Measurements from ENCODE around the gene COMMD1. TPM values are rescaled to one million over a fixed set of nuclear protein-coding genes. Genes with fewer than 3 reads are reported as not detected.

The COMMD1 gene
- polyA plus RNA-seq, 1 experiment = 44.6 TPM

DNA sequence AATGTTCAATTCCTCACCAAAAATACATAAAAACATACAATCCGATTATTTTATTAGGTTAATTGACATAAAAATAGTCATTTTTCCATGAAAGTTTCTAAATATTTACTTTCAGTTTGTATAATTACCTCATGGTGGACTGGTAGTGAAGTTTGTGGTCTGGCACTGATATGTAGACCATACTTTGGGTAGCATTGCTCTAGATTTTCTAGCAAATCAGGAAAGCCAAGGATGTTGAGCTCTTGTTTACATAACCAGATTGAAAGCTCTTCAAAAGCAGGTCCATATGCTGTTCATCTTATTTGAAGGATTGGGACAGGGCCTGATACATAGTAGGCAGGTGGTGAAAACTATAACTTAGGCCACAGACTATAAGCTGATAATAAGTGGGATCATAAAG, 61.8 kb downstream of the COMMD1 start:
- POLR2A ChIA-PET = no interaction called here
- TF ChIP-seq, protein P1, sequence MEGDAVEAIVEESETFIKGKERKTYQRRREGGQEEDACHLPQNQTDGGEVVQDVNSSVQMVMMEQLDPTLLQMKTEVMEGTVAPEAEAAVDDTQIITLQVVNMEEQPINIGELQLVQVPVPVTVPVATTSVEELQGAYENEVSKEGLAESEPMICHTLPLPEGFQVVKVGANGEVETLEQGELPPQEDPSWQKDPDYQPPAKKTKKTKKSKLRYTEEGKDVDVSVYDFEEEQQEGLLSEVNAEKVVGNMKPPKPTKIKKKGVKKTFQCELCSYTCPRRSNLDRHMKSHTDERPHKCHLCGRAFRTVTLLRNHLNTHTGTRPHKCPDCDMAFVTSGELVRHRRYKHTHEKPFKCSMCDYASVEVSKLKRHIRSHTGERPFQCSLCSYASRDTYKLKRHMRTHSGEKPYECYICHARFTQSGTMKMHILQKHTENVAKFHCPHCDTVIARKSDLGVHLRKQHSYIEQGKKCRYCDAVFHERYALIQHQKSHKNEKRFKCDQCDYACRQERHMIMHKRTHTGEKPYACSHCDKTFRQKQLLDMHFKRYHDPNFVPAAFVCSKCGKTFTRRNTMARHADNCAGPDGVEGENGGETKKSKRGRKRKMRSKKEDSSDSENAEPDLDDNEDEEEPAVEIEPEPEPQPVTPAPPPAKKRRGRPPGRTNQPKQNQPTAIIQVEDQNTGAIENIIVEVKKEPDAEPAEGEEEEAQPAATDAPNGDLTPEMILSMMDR (IDR thresholded peaks at IDR 0.05; ENCODE audit: insufficient read depth, low read depth, low read length) = no peak
- Histone ChIP-seq H3K36me3 (ENCODE audit: control insufficient read depth, insufficient read depth, low read length) (no peaks in the 10 kb centered on the region), H3K27me3 (ENCODE audit: control insufficient read depth, insufficient read depth, low read length) (no peaks in the 10 kb centered on the region), H3K4me3 (ENCODE audit: low read depth, low read length) (no peak overlapping the region)
- CTCF ChIA-PET = interaction anchor here (1.0 kb wide), 1 partner anchor 12 kb away, joined by 3 read pairs; no protein-coding TSS in a partner anchor
- DNase-seq (ENCODE audit: low read depth) = no peak

GRCh38 chr2:61969376-61969775, 63.9 kb downstream of the COMMD1 start:
- Histone ChIP-seq H3K27me3 (ENCODE audit: control insufficient read depth, insufficient read depth, low read length) (no peaks in the 10 kb centered on the region), H3K4me3 (ENCODE audit: low read depth, low read length) (no peak overlapping the region), H3K36me3 (ENCODE audit: control insufficient read depth, insufficient read depth, low read length) (no peaks in the 10 kb centered on the region)
- ChIA-PET POLR2A (no interaction called here), CTCF (interaction anchor here (0.6 to 0.8 kb wide), 2 partner anchors 13 to 22 kb away, joined by 3 read pairs; no protein-coding TSS in a partner anchor)
- TF ChIP-seq, protein P1 (IDR thresholded peaks at IDR 0.05; ENCODE audit: insufficient read depth, low read depth, low read length) = no peak
- no peak for DNase-seq (ENCODE audit: low read depth)

- H3K27me3 ChIP-seq (ENCODE audit: control insufficient read depth, insufficient read depth, low read length) = no peaks in the 10 kb centered on the region
- POLR2A ChIA-PET = no interaction called here
- TF ChIP-seq, protein P1 (IDR thresholded peaks at IDR 0.05; ENCODE audit: insufficient read depth, low read depth, low read length) = no peak
- CTCF ChIA-PET = interaction anchor here (0.6 kb wide), 1 partner anchor 724 kb away, joined by 3 read pairs; no protein-coding TSS in a partner anchor
- no peak for DNase-seq (ENCODE audit: low read depth)
- no peak overlapping the region for H3K4me3 ChIP-seq (ENCODE audit: low read depth, low read length)
- no peaks in the 10 kb centered on the region for H3K36me3 ChIP-seq (ENCODE audit: control insufficient read depth, insufficient read depth, low read length)
Measured at GRCh38 chr2:61970807-61971556, 65.5 kb downstream of the COMMD1 start.

GRCh38 chr2:61978522-61978921, 73.0 kb downstream of the COMMD1 start:
- CTCF ChIA-PET = interaction anchor here (0.8 kb wide), 1 partner anchor 16 kb away, joined by 3 read pairs; no protein-coding TSS in a partner anchor
- TF ChIP-seq, protein P1 (IDR thresholded peaks at IDR 0.05; ENCODE audit: insufficient read depth, low read depth, low read length) = no peak
- no peak overlapping the region for H3K4me3 ChIP-seq (ENCODE audit: low read depth, low read length)
- H3K27me3 ChIP-seq (ENCODE audit: control insufficient read depth, insufficient read depth, low read length) = no peaks in the 10 kb centered on the region
- H3K36me3 ChIP-seq (ENCODE audit: control insufficient read depth, insufficient read depth, low read length) = no peaks in the 10 kb centered on the region
- no peak for DNase-seq (ENCODE audit: low read depth)
- POLR2A ChIA-PET = no interaction called here

DNA sequence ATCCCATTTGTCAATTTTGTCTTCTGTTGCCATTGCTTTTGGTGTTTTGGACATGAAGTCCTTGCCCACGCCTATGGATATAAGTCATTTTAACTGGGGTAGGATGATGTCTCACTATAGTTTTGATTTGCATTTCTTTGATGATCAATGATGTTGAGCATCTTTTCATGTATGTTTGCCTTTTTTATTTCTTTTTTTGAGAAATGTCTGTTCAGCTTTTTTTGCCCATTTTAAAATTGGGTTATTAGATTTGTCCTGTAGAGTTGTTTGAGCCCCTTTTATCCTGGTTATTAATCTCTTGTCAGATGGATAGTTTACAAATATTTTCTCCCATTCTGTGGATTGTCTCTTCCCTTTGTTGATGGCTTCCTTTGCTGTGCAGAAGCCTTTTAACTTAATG, 75.3 kb downstream of the COMMD1 start:
- Histone ChIP-seq H3K4me3 (ENCODE audit: low read depth, low read length) (no peak overlapping the region), H3K36me3 (ENCODE audit: control insufficient read depth, insufficient read depth, low read length) (no peaks in the 10 kb centered on the region), H3K27me3 (ENCODE audit: control insufficient read depth, insufficient read depth, low read length) (no peaks in the 10 kb centered on the region)
- ChIA-PET POLR2A (no interaction called here), CTCF (no interaction called here)
- TF ChIP-seq, protein P1 (IDR thresholded peaks at IDR 0.05; ENCODE audit: insufficient read depth, low read depth, low read length) = no peak
- no peak for DNase-seq (ENCODE audit: low read depth)

Measured in BJ (cell line).